Body of pancreas (tissue), 4 donors: Measurements from ENCODE around the gene NFKBIB. TPM values are rescaled to one million over a fixed set of nuclear protein-coding genes. Genes with fewer than 3 reads are reported as not detected.

Source experiments
- ATAC-seq: fragments of 150-250 bp; one replicate; pipeline ENCODE4 v1.9.1; 2016
- DNase-seq, 4 donors: peaks; one replicate each; pipeline ENCODE4 v3.0.0-alpha.2; 2019
- H3K27ac ChIP-seq, 4 donors: fragments of 200-600 bp; sonication (generic); 1 replicate in 3 of 4; 2 replicates in 1 of 4; pipeline versions ENCODE4 v1.5.1 to v1.6.1; 2016 to 2019; ENCODE audit warnings: mild to moderate bottlenecking in 1 of 4, mixed read lengths in 1 of 4, moderate library complexity in 1 of 4
- H3K27me3 ChIP-seq, 2 donors: fragments of 200-600 bp; sonication (generic); one replicate each; pipeline ENCODE4 v1.6.0; 2016; ENCODE audit warnings: mild to moderate bottlenecking in 1 of 2
- H3K36me3 ChIP-seq, 2 donors: fragments of 200-600 bp; sonication (generic); replicated peaks in 1 of 2; 2 replicates each; pipeline ENCODE4 v1.5.1; 2016; ENCODE audit warnings: low read depth in 2 of 2; ENCODE audit not compliant: insufficient read depth in 1 of 2
- H3K4me1 ChIP-seq: fragments of 200-600 bp; sonication (generic); one replicate; pipeline ENCODE4 v1.6.0; 2016
- H3K4me3 ChIP-seq, 2 donors: fragments of 200-600 bp; sonication (generic); 1 replicate in 1 of 2; 2 replicates in 1 of 2; pipeline ENCODE4 v1.5.1; 2016 to 2019
- H3K9me3 ChIP-seq, 3 donors: fragments of 200-600 bp; sonication (generic); 1 replicate in 2 of 3; 2 replicates in 1 of 3; pipeline ENCODE4 v1.5.1; 2016
- POLR2A ChIP-seq, 3 donors: fragments of 450-650 bp; IDR thresholded peaks; one replicate each; pipeline ENCODE4 v1.6.1; 2016; ENCODE audit warnings: antibody characterized with exemption in 3 of 3, mild to moderate bottlenecking in 2 of 3
- WGBS, 2 donors: methylation state at CpG; one replicate each; pipeline ENCODE4 v1.1.5; 2017; 5-methylcytosine and 5-hydroxymethylcytosine counted together
- intact Hi-C: fragments of 100-400 bp; cut with DNase I; formaldehyde crosslinking; loops from one replicate; pipeline ENCODE4 v1.15.1; 2023
- total RNA-seq, 2 donors: library from RNA; depleted of rRNA; stranded (reverse); fragments of >200 nt; gene quantifications; one replicate each; pipeline ENCODE4 v1.1.0, GENCODE V29; 2016
- TF ChIP-seq, protein P1 (sequence below), 7 experiments: fragments of 450-650 bp in 4 of 7; fragments of 200-600 bp in 3 of 7; sonication (generic) in 3 of 7; IDR thresholded peaks; one replicate each; pipeline ENCODE4 v1.5.1; 2016 to 2019; ENCODE audit warnings: antibody characterized with exemption in 7 of 7

NFKBIB gene
- total RNA-seq, 2 donors from 2014 or later = 7.8 to 28.3 TPM

DNA sequence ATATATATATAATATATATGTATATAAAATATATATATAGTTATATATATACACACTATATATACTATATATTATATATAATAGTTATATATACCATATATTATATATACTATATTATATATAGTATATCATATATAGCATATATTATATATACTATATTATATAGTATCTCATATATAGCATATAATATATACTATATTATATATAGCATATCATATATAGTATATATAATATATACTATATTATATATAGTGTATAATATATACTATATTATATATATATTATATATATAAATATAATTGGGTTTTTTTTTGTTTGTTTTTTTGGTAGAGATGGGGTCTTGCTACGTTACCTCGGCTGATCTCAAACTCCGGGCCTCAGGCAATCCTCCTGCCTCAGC, 38.4 kb upstream of the NFKBIB start:
- DNase-seq (no peak), ATAC-seq (no peak)
- Histone ChIP-seq H3K4me3 (no peak overlapping the region), H3K27ac (peak overlapping the region in 3 of 4 donors; percentile 73 to 88 (median 78)), H3K9me3 (no peaks in the 10 kb centered on the region), H3K36me3 (no peaks in the 10 kb centered on the region), H3K4me1 (peaks cover 31% of the 10 kb centered on the region), H3K27me3 (no peaks in the 10 kb centered on the region)
- intact Hi-C loops = no loop called here
- 93 to 95% methylated on average over 3 of the region's 3 CpGs for WGBS, 2 donors
- no peak for TF ChIP-seq POLR2A (IDR thresholded peaks at IDR 0.05)
- TF ChIP-seq, protein P1, sequence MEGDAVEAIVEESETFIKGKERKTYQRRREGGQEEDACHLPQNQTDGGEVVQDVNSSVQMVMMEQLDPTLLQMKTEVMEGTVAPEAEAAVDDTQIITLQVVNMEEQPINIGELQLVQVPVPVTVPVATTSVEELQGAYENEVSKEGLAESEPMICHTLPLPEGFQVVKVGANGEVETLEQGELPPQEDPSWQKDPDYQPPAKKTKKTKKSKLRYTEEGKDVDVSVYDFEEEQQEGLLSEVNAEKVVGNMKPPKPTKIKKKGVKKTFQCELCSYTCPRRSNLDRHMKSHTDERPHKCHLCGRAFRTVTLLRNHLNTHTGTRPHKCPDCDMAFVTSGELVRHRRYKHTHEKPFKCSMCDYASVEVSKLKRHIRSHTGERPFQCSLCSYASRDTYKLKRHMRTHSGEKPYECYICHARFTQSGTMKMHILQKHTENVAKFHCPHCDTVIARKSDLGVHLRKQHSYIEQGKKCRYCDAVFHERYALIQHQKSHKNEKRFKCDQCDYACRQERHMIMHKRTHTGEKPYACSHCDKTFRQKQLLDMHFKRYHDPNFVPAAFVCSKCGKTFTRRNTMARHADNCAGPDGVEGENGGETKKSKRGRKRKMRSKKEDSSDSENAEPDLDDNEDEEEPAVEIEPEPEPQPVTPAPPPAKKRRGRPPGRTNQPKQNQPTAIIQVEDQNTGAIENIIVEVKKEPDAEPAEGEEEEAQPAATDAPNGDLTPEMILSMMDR (IDR thresholded peaks at IDR 0.05) = no peak

DNA sequence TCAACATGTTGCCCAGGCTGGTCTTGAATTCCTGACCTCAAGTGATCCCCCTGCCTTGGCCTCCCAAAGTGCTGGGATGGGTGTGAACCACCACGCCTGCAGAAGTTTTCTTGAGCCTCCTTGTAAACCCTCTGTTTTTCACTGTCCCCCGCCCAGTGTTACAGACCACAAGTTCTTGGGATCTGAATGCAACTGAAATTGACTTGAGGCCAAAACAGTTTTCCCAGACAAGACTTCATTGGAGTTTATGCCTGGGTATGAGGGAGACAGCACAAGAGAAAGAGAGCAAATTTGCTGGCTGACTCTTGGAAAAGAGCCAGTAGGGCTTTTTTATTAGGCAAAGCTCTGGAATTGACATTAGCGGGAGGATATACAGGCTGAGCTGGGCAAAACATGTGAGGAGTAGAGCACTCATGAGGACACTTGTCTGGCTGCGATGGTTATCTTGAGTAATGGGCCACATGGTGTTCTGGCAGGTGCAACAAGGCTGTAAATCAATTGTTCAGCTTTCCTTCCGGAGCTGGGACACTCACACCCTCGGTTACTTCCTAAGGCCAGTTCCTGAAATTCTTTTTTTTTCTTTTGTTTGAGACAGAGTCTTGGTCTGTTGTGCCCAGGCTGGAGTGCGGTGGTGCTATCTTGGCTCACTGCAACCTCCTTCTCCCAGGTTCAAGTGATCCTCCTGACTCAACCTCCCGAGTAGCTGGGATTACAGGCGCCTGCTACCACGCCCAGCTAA, 37.3 kb upstream of the NFKBIB start:
- Histone ChIP-seq H3K9me3 (no peaks in the 10 kb centered on the region), H3K4me1 (peaks cover 31% of the 10 kb centered on the region), H3K27me3 (no peaks in the 10 kb centered on the region), H3K4me3 (no peak overlapping the region), H3K27ac (peak overlapping the region; percentile 41 to 88 (median 76)), H3K36me3 (no peaks in the 10 kb centered on the region)
- intact Hi-C loops = no loop called here
- ATAC-seq (peak; percentile 88), DNase-seq (peak; percentile 55 to 85 (median 75))
- TF ChIP-seq POLR2A (IDR thresholded peaks at IDR 0.05) = no peak
- TF ChIP-seq, protein P1 (IDR thresholded peaks at IDR 0.05) = no peak
- WGBS, 2 donors = 37 to 40% methylated on average over 10 of the region's 10 CpGs

DNA sequence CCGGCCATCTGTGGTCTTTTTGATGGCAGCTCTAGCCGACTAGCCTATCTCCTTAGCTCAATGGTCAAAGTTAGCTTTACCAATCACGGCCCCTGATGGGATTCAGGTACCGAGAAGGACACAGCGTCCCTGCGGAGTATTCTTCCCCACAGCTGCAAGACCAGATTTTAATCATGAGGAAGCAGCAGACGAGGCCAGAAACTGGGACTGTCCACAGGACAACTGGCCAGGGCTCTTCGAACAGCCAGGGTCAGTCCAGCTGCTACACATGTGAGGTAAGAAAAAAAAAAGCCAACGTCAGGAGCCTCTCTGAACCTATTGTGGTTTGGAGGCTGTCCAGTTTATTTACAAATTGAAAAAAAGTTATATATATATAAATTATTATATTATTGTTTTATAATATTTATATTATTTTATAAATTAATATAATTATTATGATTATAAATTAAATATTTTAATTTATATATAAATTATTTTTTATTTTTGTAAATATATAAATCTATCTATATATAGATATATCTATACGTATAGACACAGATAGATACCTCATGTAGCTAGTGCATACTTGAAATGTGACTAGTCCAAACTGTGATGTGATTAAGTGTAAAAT, 32.5 kb upstream of the NFKBIB start:
- no peaks in the 10 kb centered on the region for H3K27me3 ChIP-seq
- DNase-seq (no peak), ATAC-seq (no peak)
- no peak overlapping the region for H3K4me3 ChIP-seq
- no peak overlapping the region for H3K27ac ChIP-seq
- peaks cover 43% of the 10 kb centered on the region for H3K4me1 ChIP-seq
- no peak for TF ChIP-seq POLR2A (IDR thresholded peaks at IDR 0.05)
- TF ChIP-seq, protein P1 (IDR thresholded peaks at IDR 0.05) = no peak
- H3K36me3 ChIP-seq = no peaks in the 10 kb centered on the region
- intact Hi-C loops = no loop called here
- WGBS, 2 donors = 82 to 83% methylated on average over 10 of the region's 10 CpGs
- no peaks in the 10 kb centered on the region for H3K9me3 ChIP-seq

DNA sequence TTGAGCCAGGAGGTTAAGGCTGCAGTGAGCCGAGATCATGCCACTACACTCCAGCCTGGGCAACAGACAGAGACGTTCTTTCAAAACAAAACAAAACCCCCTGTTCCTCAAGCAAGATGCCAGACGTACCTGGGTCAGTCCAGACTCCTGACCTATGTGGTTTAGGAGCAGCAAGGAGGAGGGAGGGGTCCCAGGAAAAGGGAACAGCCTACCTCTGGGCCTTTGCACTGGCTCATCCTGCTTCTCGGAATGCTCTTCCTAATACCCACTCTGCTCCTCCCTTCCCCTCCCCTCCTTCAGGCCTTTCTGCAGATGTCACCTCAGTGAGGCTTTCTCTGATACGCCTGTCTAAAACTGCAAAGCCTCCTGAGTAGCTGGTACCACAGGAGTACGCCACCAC, 31.2 kb upstream of the NFKBIB start:
- H3K27me3 ChIP-seq = no peaks in the 10 kb centered on the region
- 89 to 91% methylated on average over 6 of the region's 6 CpGs for WGBS, 2 donors
- no peak for TF ChIP-seq POLR2A (IDR thresholded peaks at IDR 0.05)
- TF ChIP-seq, protein P1 (IDR thresholded peaks at IDR 0.05) = no peak
- no peak overlapping the region for H3K4me3 ChIP-seq
- no peak for DNase-seq
- H3K27ac ChIP-seq = no peak overlapping the region
- no peaks in the 10 kb centered on the region for H3K36me3 ChIP-seq
- H3K9me3 ChIP-seq = no peaks in the 10 kb centered on the region
- peaks cover 30% of the 10 kb centered on the region for H3K4me1 ChIP-seq
- ATAC-seq = no peak
- intact Hi-C loops = no loop called here
